Measurements from ENCODE around the gene CNOT3. TPM values are rescaled to one million over a fixed set of nuclear protein-coding genes. Genes with fewer than 3 reads are reported as not detected.

Gene CNOT3
- total and polyA plus RNA-seq, 2 donors (not counting 1 experiment from before 2014, with no cell fraction given): 28.1 to 82.1 TPM

- H3K27ac ChIP-seq (ENCODE audit: low read length in 2 of 2): no peak overlapping the region
- no peak for TF ChIP-seq EZH2 (IDR thresholded peaks at IDR 0.05; ENCODE audit: borderline replicate concordance, insufficient read depth, low read depth, low read length, poor library complexity, severe bottlenecking)
- no peak for TF ChIP-seq CTCF (IDR thresholded peaks at IDR 0.05)
- H3K9ac ChIP-seq (ENCODE audit: low read length): no peak overlapping the region
- 100% methylated on average over 4 of the region's 7 CpGs for WGBS (ENCODE audit: insufficient coverage)
- H3K36me3 ChIP-seq (replicated peaks in 1 of 2; ENCODE audit: control extremely low read depth in 1 of 2, control insufficient read depth in 1 of 2, extremely low read depth in 1 of 2, insufficient read depth in 2 of 2, low read length in 1 of 2): peaks cover 1 to 22% of the 10 kb centered on the region in 2 experiments
- no peak overlapping the region for H3K4me3 ChIP-seq (ENCODE audit: control extremely low read depth in 1 of 5, extremely low read depth in 1 of 5, insufficient read depth in 1 of 5, low read depth in 2 of 5, low read length in 4 of 5)
- no peak for DNase-seq
- Mint-ChIP-seq H3K4me3 (no peak overlapping the region), H3K27ac (no peak overlapping the region), H3K4me1 (peaks cover 28% of the 10 kb centered on the region), H3K9me3 (ENCODE audit: insufficient read depth) (no peaks in the 10 kb centered on the region), H3K27me3 (no peaks in the 10 kb centered on the region)
- no peak overlapping the region for H3K4me2 ChIP-seq (replicated peaks; ENCODE audit: low read depth, low read length, poor library complexity, severe bottlenecking)
- peaks cover 32% of the 10 kb centered on the region for H3K79me2 ChIP-seq (ENCODE audit: control insufficient read depth, insufficient read depth, low read length)
- ATAC-seq (ENCODE audit: low read depth): no peak
- no peaks in the 10 kb centered on the region for H3K27me3 ChIP-seq (replicated peaks in 1 of 4; ENCODE audit: control extremely low read depth in 1 of 4, control insufficient read depth in 3 of 4, insufficient read depth in 4 of 4, low read length in 3 of 4)
- H3K9me3 ChIP-seq (ENCODE audit: control extremely low read depth in 1 of 3, control insufficient read depth in 2 of 3, insufficient read depth in 1 of 3, low read length in 2 of 3): no peaks in the 10 kb centered on the region
- H2AFZ ChIP-seq (ENCODE audit: insufficient read depth, low read depth, low read length, poor library complexity, severe bottlenecking): no peak overlapping the region
- peaks cover 9 to 17% of the 10 kb centered on the region in 2 donors for H3K4me1 ChIP-seq (ENCODE audit: control insufficient read depth in 2 of 2, insufficient read depth in 2 of 2, low read length in 2 of 2)
- intact Hi-C loops (cut with micrococcal nuclease): no loop called here
- ChIA-PET CTCF (no interaction called here), POLR2A (interaction anchor here (0.6 kb wide), 1 partner anchor 92 kb away, joined by 4 read pairs; no protein-coding TSS in a partner anchor)
- H4K20me1 ChIP-seq (ENCODE audit: control insufficient read depth, insufficient read depth, low read length, poor library complexity, severe bottlenecking): peaks cover 13% of the 10 kb centered on the region
These were observed 59.0 kb downstream of the CNOT3 start for GRCh38 chr19:54196536-54196935.

- H2AFZ ChIP-seq (ENCODE audit: insufficient read depth, low read depth, low read length, poor library complexity, severe bottlenecking): no peak overlapping the region
- no peaks in the 10 kb centered on the region for H3K9me3 ChIP-seq (ENCODE audit: control extremely low read depth in 1 of 3, control insufficient read depth in 2 of 3, insufficient read depth in 1 of 3, low read length in 2 of 3)
- Mint-ChIP-seq H3K27ac (no peak overlapping the region), H3K9me3 (ENCODE audit: insufficient read depth) (no peaks in the 10 kb centered on the region), H3K4me1 (peaks cover 28% of the 10 kb centered on the region), H3K4me3 (no peak overlapping the region), H3K27me3 (no peaks in the 10 kb centered on the region)
- peaks cover 13% of the 10 kb centered on the region for H4K20me1 ChIP-seq (ENCODE audit: control insufficient read depth, insufficient read depth, low read length, poor library complexity, severe bottlenecking)
- peaks cover 9 to 17% of the 10 kb centered on the region in 2 donors for H3K4me1 ChIP-seq (ENCODE audit: control insufficient read depth in 2 of 2, insufficient read depth in 2 of 2, low read length in 2 of 2)
- POLR2A ChIA-PET: interaction anchor here (0.6 kb wide), 1 partner anchor 92 kb away, joined by 4 read pairs; no protein-coding TSS in a partner anchor
- no peak for ATAC-seq (ENCODE audit: low read depth)
- no peak for TF ChIP-seq CTCF (IDR thresholded peaks at IDR 0.05)
- TF ChIP-seq EZH2 (IDR thresholded peaks at IDR 0.05; ENCODE audit: borderline replicate concordance, insufficient read depth, low read depth, low read length, poor library complexity, severe bottlenecking): no peak
- no peak overlapping the region for H3K27ac ChIP-seq (ENCODE audit: low read length in 2 of 2)
- H3K4me3 ChIP-seq (ENCODE audit: control extremely low read depth in 1 of 5, extremely low read depth in 1 of 5, insufficient read depth in 1 of 5, low read depth in 2 of 5, low read length in 4 of 5): no peak overlapping the region
- no peaks in the 10 kb centered on the region for H3K27me3 ChIP-seq (replicated peaks in 1 of 4; ENCODE audit: control extremely low read depth in 1 of 4, control insufficient read depth in 3 of 4, insufficient read depth in 4 of 4, low read length in 3 of 4)
- DNase-seq: peak; percentile 4
- no peak overlapping the region for H3K9ac ChIP-seq (ENCODE audit: low read length)
- peaks cover 4 to 28% of the 10 kb centered on the region in 2 experiments for H3K36me3 ChIP-seq (replicated peaks in 1 of 2; ENCODE audit: control extremely low read depth in 1 of 2, control insufficient read depth in 1 of 2, extremely low read depth in 1 of 2, insufficient read depth in 2 of 2, low read length in 1 of 2)
- CTCF ChIA-PET: interaction anchor here (1.7 kb wide), 1 partner anchor 37 kb away, joined by 3 read pairs; the partner anchor contains the start of gene LENG1
- 92% methylated on average over 2 of the region's 3 CpGs for WGBS (ENCODE audit: insufficient coverage)
- no peak overlapping the region for H3K4me2 ChIP-seq (replicated peaks; ENCODE audit: low read depth, low read length, poor library complexity, severe bottlenecking)
- H3K79me2 ChIP-seq (ENCODE audit: control insufficient read depth, insufficient read depth, low read length): peaks cover 32% of the 10 kb centered on the region
- intact Hi-C loops (cut with micrococcal nuclease): no loop called here
These were observed 59.6 kb downstream of the CNOT3 start for GRCh38 chr19:54197121-54197520.
